HepG2 (cell line): ENCODE measurements around the gene ZKSCAN1.
"Not testable (repeated sequence)": the region's sequence is repeated elsewhere in the genome, so short reads cannot be mapped to it uniquely, and the experiment has no call there.

Experiments
- ASH2L ChIP-seq: fragments of 300-600, 200-600 bp; sonication (generic); IDR thresholded peaks from 2 replicates; pipeline ENCODE4 v1.7.0; 2017; ENCODE audit warnings: low read depth, mild to moderate bottlenecking, moderate library complexity, mixed read lengths, low read length; ENCODE audit not compliant: insufficient read length
- RAD21 ChIP-seq: fragments of 450-650 bp; formaldehyde crosslinking; IDR thresholded peaks from 2 replicates; pipeline ENCODE4 v1.5.0; 2020; ENCODE audit warnings: mild to moderate bottlenecking
- SIX4 ChIP-seq: sonication (generic); formaldehyde crosslinking; IDR thresholded peaks from 2 replicates; pipeline ENCODE4 v1.4.0; 2020; ENCODE audit warnings: missing genetic modification reagents
- SOX13 ChIP-seq, 3 experiments: fragments of 450-650 bp in 1 of 3; sonication (generic) in 1 of 3; formaldehyde crosslinking in 1 of 3; IDR thresholded peaks in 2 of 3; conservative IDR thresholded peaks in 1 of 3; 2 replicates each; pipeline versions ENCODE4 v1.5.0 to v1.6.1; 2016 to 2020; ENCODE audit warnings: antibody characterized with exemption in 1 of 3, mild to moderate bottlenecking in 1 of 3, missing compliant biosample characterization in 1 of 3, missing genetic modification reagents in 1 of 3, moderate library complexity in 1 of 3
- ZNF18 ChIP-seq: sonication (generic); formaldehyde crosslinking; IDR thresholded peaks from 2 replicates; pipeline ENCODE4 v1.8.0; 2022; ENCODE audit warnings: mild to moderate bottlenecking, missing genetic modification reagents; ENCODE audit not compliant: insufficient replicate concordance

GRCh38 chr7:100009952-100010351 lies 5.4 kb upstream of the ZKSCAN1 start:
- TF ChIP-seq SIX4; ASH2L; RAD21 (CRISPR knock-in tag); ZNF18 (CRISPR knock-in tag); SOX13 (IDR thresholded peaks at IDR 0.05); SOX13 (CRISPR knock-in tag; conservative IDR thresholded peaks at IDR 0.05 in 1 of 2, IDR thresholded peaks at IDR 0.05 in 1 of 2): not testable (repeated sequence)
